ENCODE measurements around the gene CRIM1. TPM values are rescaled to one million over a fixed set of nuclear protein-coding genes. Genes with fewer than 3 reads are reported as not detected.

Gene CRIM1
- total RNA-seq, 1 donor from 2014 or later = 158 TPM

GRCh38 chr2:36336321-36336720, 19.3 kb upstream of the CRIM1 start:
- no peak overlapping the region for H3K27ac ChIP-seq
- no peak overlapping the region for H3K4me3 ChIP-seq
- no peaks in the 10 kb centered on the region for H3K27me3 ChIP-seq
- no peaks in the 10 kb centered on the region for H3K36me3 ChIP-seq
- no peaks in the 10 kb centered on the region for H3K4me1 ChIP-seq
- intact Hi-C loops (cut with DNase I) = no loop called here
- ATAC-seq (no peak), DNase-seq (no peak)
- no peaks in the 10 kb centered on the region for H3K9me3 ChIP-seq
- TF ChIP-seq CTCF (IDR thresholded peaks at IDR 0.05) = no peak

- intact Hi-C loops (cut with DNase I) = no loop called here
- Histone ChIP-seq H3K9me3 (no peaks in the 10 kb centered on the region), H3K36me3 (no peaks in the 10 kb centered on the region), H3K4me1 (no peaks in the 10 kb centered on the region), H3K27ac (no peak overlapping the region), H3K4me3 (no peak overlapping the region), H3K27me3 (no peaks in the 10 kb centered on the region)
- ATAC-seq (no peak), DNase-seq (no peak)
- no peak for TF ChIP-seq CTCF (IDR thresholded peaks at IDR 0.05)
Observed at GRCh38 chr2:36337354-36337753, 18.2 kb upstream of the CRIM1 start.

- Histone ChIP-seq H3K36me3 (no peaks in the 10 kb centered on the region), H3K27me3 (no peaks in the 10 kb centered on the region), H3K4me3 (no peak overlapping the region), H3K27ac (no peak overlapping the region), H3K9me3 (no peaks in the 10 kb centered on the region), H3K4me1 (no peaks in the 10 kb centered on the region)
- TF ChIP-seq CTCF (IDR thresholded peaks at IDR 0.05) = no peak
- DNase-seq (no peak), ATAC-seq (no peak)
- intact Hi-C loops (cut with DNase I) = no loop called here
Observed at GRCh38 chr2:36338124-36338826, 17.3 kb upstream of the CRIM1 start.

- DNase-seq = no peak
- intact Hi-C loops (cut with DNase I) = no loop called here
- no peaks in the 10 kb centered on the region for H3K9me3 ChIP-seq
- no peak for TF ChIP-seq CTCF (IDR thresholded peaks at IDR 0.05)
- no peak overlapping the region for H3K27ac ChIP-seq
- no peaks in the 10 kb centered on the region for H3K36me3 ChIP-seq
- no peaks in the 10 kb centered on the region for H3K4me1 ChIP-seq
- H3K4me3 ChIP-seq = no peak overlapping the region
- H3K27me3 ChIP-seq = no peaks in the 10 kb centered on the region
- ATAC-seq = no peak
Observed at GRCh38 chr2:36338827-36339145, 16.8 kb upstream of the CRIM1 start.

- no peaks in the 10 kb centered on the region for H3K9me3 ChIP-seq
Observed at GRCh38 chr2:36339607-36340218, 15.9 kb upstream of the CRIM1 start.

More at GRCh38 chr2:36339607-36340218, 15.9 kb upstream of the CRIM1 start:
- DNase-seq = no peak
- no peak for TF ChIP-seq CTCF (IDR thresholded peaks at IDR 0.05)
- no peak for ATAC-seq
- Histone ChIP-seq H3K27ac (no peak overlapping the region), H3K4me1 (no peaks in the 10 kb centered on the region), H3K36me3 (no peaks in the 10 kb centered on the region), H3K27me3 (no peaks in the 10 kb centered on the region), H3K4me3 (no peak overlapping the region)
- intact Hi-C loops (cut with DNase I) = loop anchor here (10.0 kb wide), 1 partner anchor 315 kb away; no protein-coding TSS in a partner anchor
